Stimulated activated naive CD8-positive, alpha-beta T cell treated with anti-CD3 and anti-CD28 coated beads, Interleukin-15, Interleukin-2, amounts not matched to agents 100 U/mL and 50 U/mL, for 24 hours (primary cell): Measurements from ENCODE around the gene MPZL3.

Experiments
- ATAC-seq: fragments of 150-1000 bp; cut with Tn5 transposase; one replicate; pipeline ENCODE4 v1.10.0; 2021
- DNase-seq: peaks from one replicate; pipeline ENCODE4 v3.0.0; 2021

Gene MPZL3

GRCh38 chr11:118251858-118252652 is at the start of gene MPZL3:
TSS of gene MPZL3 (minus strand) at chr11:118252365. CDS start at chr11:118252294, 71 bp downstream.
- DNase-seq (peak; percentile 83), ATAC-seq (peak; percentile 77)

DNA sequence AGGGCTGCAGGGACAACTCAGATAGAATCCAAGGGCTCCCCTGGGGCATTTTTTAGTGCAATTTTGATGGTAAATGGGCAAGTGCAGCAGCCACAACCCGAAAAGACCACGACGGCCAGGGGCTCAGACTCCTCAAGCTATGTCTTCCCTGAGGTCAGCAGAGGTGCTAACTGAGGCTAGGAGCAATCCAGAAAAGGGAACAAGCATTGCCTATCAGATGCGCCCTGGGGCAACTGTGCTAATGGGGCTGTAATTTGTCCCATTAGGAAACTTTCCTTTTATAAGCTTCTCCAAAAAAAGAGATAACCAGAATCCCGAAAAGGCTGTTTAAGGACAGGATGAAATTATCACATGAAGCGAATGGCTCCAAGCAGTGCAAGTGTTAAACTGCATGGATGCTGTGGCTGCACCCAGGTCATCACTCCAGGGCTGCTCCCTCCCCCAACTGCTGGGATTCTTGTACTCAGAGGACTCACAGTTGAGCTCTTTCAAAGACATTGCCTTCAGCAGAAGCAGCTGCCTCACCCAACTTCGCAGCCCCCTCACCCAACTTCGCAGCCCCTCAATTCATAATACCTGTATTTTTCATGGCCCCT is 49.5 kb upstream of the MPZL3 start:
- no peak for ATAC-seq
- no peak for DNase-seq

GRCh38 chr11:118295815-118296454 is 43.8 kb upstream of the MPZL3 start:
- DNase-seq (peak; percentile 33), ATAC-seq (peak; percentile 76)

DNA sequence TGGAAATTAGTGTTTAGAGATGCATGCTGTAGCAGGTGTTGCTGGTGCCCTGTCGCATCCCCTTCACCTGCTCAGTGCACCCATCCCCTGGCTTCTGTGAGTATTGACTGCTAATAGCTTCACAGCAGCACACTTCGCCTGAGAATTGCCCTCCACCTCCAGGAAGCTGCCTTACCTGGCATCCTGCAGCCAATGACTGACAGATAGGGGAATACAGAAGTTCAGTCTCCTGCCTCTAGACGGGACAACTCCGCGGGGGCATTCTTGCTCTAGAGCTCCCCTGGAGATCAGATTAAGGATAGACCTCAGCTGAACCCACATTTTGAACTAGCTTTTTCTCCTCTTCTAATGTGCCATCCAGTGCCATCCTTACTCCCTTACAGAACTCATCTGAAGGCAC is 43.0 kb upstream of the MPZL3 start:
- DNase-seq (no peak), ATAC-seq (no peak)

GRCh38 chr11:118294053-118294452 is 41.9 kb upstream of the MPZL3 start:
- no peak for DNase-seq
- ATAC-seq, result no peak

- ATAC-seq (no peak), DNase-seq (no peak)
Measured at GRCh38 chr11:118291477-118292135, 39.4 kb upstream of the MPZL3 start.

DNA sequence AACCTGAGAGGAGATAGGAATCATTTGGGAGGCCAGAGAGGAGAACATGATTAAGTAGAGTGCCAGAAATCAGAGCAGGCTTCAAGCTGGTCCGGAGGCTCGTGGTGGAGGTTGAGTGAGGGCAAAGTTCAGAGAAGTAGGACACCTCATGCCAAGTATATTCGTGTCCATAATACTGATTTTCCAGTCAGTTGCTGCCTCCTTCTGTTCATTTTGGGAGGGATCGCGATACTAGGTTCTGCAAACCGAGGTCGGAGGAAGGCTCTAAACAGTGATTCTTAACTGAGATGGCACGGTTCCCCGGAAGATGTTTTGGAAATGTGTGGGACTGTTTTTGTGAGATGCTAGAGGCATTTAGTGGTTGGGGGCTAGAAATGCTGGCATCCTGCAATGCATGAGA is 38.8 kb upstream of the MPZL3 start:
- DNase-seq, result peak; percentile 34

GRCh38 chr11:118289401-118289800 is 37.2 kb upstream of the MPZL3 start:
- no peak for DNase-seq
- no peak for ATAC-seq

More for the DNA sequence above, 38.8 kb upstream of the MPZL3 start:
- ATAC-seq, result peak; percentile 58

DNA sequence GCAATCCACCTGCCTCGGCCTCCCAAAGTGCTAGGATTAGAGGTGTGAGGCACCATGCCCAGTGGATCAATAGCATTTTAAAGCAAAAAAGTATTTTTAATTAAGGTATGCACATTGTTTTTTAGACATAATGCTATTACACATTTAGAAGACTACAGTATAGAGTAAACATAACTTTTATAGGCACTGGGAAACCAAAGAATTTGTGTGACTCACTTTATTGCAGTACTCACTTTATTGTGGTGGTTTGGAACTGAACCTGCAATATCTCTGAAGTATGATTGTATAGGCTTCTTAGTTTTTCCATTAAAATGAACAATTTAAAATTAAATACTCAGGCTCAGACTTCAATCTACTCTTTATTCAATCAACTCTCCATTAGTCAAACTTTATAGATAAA is 34.8 kb upstream of the MPZL3 start:
- peak; percentile 88 for ATAC-seq
- DNase-seq, result no peak

DNA sequence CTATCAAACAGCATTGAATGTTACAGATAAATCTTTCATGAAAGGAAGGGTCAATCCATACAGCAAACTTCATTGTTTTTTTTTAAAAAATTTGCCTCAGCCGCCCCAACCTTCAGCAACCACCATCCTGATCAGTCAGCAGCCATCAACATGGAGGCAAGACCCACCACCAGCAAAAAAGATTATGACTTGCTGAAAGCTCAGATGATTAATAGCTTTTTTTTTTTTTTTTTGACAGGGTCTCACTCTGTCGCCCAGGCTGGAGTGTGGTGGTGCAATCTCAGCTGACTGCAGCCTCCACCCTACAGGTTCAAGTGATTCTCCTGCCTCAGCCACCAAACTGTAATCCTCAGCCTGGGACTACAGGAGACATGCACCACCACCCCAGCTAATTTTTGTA is 34.4 kb upstream of the MPZL3 start:
- ATAC-seq (no peak), DNase-seq (no peak)

DNA sequence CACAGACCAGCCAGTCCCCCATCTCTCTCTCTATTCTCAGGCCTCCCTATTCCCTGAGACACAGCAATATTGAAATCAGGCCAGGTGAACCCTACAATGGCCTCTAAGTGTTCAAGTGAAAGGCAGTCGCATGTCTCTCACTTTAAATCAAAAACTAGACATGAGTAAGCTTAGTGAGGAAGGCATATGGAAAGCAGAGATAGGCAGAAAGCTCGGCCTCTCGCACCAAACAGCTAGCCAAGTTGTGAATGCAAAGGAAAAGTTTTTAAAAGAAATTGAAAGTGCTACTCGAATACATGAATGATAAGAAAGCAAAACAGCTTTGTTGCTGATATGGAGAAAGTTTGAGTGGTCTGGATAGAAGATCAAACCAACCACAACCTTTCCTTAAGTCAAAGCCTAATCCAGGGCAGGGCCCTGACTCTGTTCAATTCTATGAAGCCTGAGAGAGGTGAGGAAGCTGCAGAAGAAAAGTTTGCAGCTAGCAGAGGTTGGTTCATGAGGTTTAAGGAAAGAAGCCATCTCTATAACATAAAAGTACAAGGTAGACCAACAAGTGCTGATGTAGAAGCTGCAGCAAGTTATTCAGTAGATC is 31.7 kb upstream of the MPZL3 start:
- no peak for DNase-seq
- no peak for ATAC-seq

GRCh38 chr11:118283037-118283636 is 31.0 kb upstream of the MPZL3 start:
- ATAC-seq (no peak), DNase-seq (no peak)

GRCh38 chr11:118282606-118283005 is 30.4 kb upstream of the MPZL3 start:
- DNase-seq (no peak), ATAC-seq (no peak)

DNA sequence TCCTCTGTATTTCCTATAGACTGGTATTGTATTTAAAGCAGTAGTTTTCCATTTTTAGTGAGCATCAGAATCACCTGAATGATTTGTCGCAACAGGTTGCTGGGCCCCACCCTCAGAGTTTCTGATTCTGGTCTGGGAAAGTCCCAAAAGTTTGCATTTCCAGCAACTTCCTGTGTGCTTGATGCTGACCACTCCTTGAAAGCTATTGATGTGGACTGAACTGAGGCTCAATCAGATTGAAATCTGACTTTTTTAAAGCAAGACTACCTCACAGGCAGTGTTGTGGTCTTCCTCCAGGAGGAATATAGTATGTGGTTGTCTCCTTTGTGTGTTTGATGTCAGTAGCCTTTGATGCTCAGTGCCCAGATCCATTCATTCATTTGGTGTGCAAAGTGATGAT is 29.1 kb upstream of the MPZL3 start:
- ATAC-seq (peak; percentile 60), DNase-seq (no peak)

GRCh38 chr11:118277312-118277711 is 25.1 kb upstream of the MPZL3 start:
- ATAC-seq (peak; percentile 79), DNase-seq (peak; percentile 29)

DNA sequence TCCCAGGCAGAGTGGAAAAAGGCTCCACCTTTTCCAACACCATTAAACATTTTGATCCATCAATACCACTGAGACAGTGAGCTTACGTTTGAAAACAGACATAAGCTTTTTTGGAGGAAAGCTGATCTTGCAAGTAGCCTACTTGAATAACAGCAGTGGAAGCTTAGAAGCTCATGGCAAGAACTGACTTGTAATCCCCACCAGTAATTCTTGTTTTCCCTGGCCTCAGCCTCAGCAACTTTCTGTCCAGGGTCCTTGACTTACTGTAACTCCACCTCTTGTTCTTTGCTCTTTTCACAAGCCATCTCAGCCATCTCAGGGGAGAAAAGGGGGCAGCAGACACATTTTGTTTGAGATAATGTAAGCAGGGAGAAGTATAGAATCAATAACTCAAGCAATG is 24.3 kb upstream of the MPZL3 start:
- DNase-seq (no peak), ATAC-seq (no peak)

DNA sequence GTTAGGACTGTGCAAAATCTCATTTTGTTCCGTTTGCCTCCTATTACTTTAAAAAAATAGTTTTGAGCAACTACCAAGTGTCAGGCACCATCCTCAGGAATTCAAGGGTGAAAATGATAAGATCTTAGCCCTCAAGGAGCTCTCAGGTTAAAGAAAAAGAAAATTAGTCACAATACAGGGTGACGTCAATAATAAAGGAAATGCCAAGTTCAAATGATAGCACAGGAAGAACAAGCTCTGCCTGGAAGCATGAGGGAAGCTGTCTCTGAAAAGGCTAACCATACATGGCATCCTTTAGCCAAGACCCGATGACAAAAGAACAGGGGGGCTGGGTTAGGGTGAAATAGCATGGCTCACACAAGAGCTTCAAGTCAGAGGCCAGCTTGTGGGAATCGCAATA is 23.0 kb upstream of the MPZL3 start:
- DNase-seq, result no peak

DNA sequence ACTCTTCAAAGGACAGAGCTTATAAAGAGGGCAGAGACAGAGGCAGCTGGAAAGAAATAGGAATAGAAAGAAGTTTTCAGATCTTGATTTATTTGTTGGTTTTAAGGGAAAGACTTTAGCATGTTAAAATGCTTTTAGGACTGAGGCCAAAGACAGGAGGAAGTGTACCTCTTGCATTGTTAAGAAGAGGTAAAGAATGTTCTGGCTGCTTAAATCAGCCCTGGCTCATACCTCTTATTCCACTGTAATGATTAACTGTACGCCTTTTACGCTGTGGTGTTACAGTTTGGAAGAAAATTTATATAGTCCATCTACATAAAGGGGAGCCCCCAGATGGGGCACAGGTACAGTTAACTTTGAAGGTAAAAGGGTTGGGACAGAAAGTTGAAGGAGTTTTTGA is 22.0 kb upstream of the MPZL3 start:
- ATAC-seq (no peak), DNase-seq (no peak)

More for the DNA sequence above, 23.0 kb upstream of the MPZL3 start:
- no peak for ATAC-seq

DNA sequence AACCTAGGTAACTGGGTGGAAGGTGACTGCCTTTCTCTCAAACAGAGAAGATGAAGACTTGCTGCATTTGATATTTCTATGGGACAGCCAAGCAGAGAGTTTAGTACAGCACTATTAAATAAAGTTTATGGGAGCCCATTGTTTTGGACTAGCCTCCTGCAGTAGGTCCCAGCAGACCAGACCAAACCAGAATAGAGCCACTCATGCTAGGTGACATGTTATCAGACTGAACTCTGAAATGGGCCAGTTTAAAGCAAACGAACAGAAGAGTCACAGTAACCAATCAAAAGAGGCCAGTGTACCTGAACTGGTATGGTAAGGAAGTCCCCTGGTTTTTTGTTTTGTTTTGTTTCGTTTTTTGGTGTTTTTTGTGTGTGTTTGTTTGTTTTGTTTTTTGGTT is 19.8 kb upstream of the MPZL3 start:
- ATAC-seq (no peak), DNase-seq (no peak)

- ATAC-seq (no peak), DNase-seq (no peak)
Measured at GRCh38 chr11:118267486-118267885, 15.3 kb upstream of the MPZL3 start.

GRCh38 chr11:118265954-118266353 is 13.8 kb upstream of the MPZL3 start:
- DNase-seq, result no peak
- no peak for ATAC-seq
